DOHH2 (cell line): ENCODE data around the gene ADGRG7.
A peak's percentile ranks its signal among the peaks of the same experiment; 100 is the strongest.

ENCODE experiments used
- H3F3A ChIP-seq: fragments of 200-600 bp; sonication (generic), shearing (Covaris generic); 2 replicates; pipeline ENCODE4 v1.6.0; 2016; ENCODE audit warnings: antibody characterized with exemption, mild to moderate bottlenecking; ENCODE audit not compliant: control insufficient read depth, insufficient read depth
- H3K27ac ChIP-seq: fragments of 200-600 bp; sonication (generic); 2 replicates; pipeline ENCODE4 v1.5.1; 2014; ENCODE audit warnings: low read depth, mild to moderate bottlenecking, low read length, moderate library complexity
- H3K27me3 ChIP-seq: fragments of 200-600 bp; sonication (generic); 2 replicates; pipeline ENCODE4 v1.6.1; 2014; ENCODE audit warnings: mild to moderate bottlenecking, low read length, mixed read lengths; ENCODE audit not compliant: control insufficient read depth
- H3K36me3 ChIP-seq: fragments of 200-600 bp; sonication (generic); 2 replicates; pipeline ENCODE4 v1.6.1; 2014; ENCODE audit warnings: mild to moderate bottlenecking, low read length, moderate library complexity, mixed read lengths; ENCODE audit not compliant: control insufficient read depth
- H3K4me1 ChIP-seq: fragments of 200-600 bp; sonication (generic); 2 replicates; pipeline ENCODE4 v1.6.1; 2014; ENCODE audit warnings: mild to moderate bottlenecking, low read length, mixed read lengths; ENCODE audit not compliant: control insufficient read depth
- H3K4me2 ChIP-seq: fragments of 200-600 bp; sonication (generic); 2 replicates; pipeline ENCODE4 v1.6.0; 2014; ENCODE audit warnings: mild to moderate bottlenecking, low read length, moderate library complexity
- H3K4me3 ChIP-seq: fragments of 200-600 bp; sonication (generic); 2 replicates; pipeline ENCODE4 v1.5.1; 2014; ENCODE audit warnings: mild to moderate bottlenecking, low read length, mixed read lengths
- H3K79me2 ChIP-seq: fragments of 200-600 bp; sonication (generic); 2 replicates; pipeline ENCODE4 v1.6.1; 2014; ENCODE audit warnings: mild to moderate bottlenecking, low read length, mixed read lengths; ENCODE audit not compliant: control insufficient read depth
- H3K9me2 ChIP-seq: fragments of 200-600 bp; sonication (generic); replicated peaks from 2 replicates; pipeline ENCODE4 v1.6.1; 2014; ENCODE audit warnings: mild to moderate bottlenecking, low read length, mixed read lengths; ENCODE audit not compliant: control insufficient read depth
- H3K9me3 ChIP-seq: fragments of 200-600 bp; sonication (generic); 2 replicates; pipeline ENCODE4 v1.6.1; 2014; ENCODE audit warnings: antibody characterized with exemption, low read length, mixed read lengths; ENCODE audit not compliant: control insufficient read depth, insufficient read depth
- H4K20me1 ChIP-seq: fragments of 200-600 bp; sonication (generic); 2 replicates; pipeline ENCODE4 v1.6.0; 2014; ENCODE audit warnings: low read depth, mild to moderate bottlenecking, antibody characterized with exemption, low read length, moderate library complexity; ENCODE audit not compliant: control insufficient read depth, insufficient read depth
- CTCF ChIP-seq: fragments of 200-600 bp; sonication (generic); IDR thresholded peaks from one replicate; pipeline ENCODE4 v1.5.1; 2014; ENCODE audit warnings: antibody characterized with exemption, mild to moderate bottlenecking, low read depth, low read length; ENCODE audit not compliant: poor library complexity, severe bottlenecking
- EZH2phosphoT487 ChIP-seq: fragments of 200-600 bp; sonication (generic); IDR thresholded peaks from 2 replicates; pipeline ENCODE4 v1.6.1; 2017; ENCODE audit warnings: borderline replicate concordance, mild to moderate bottlenecking, antibody characterized with exemption, low read length, moderate library complexity, mixed read lengths

ADGRG7 gene

GRCh38 chr3:100737334-100737733 lies 127.9 kb downstream of the ADGRG7 start:
- Histone ChIP-seq H3K4me1 (no peaks in the 10 kb centered on the region), H3K9me3 (no peaks in the 10 kb centered on the region), H3K27ac (no peak overlapping the region), H3K36me3 (peaks cover 80% of the 10 kb centered on the region), H3K27me3 (no peaks in the 10 kb centered on the region), H3K4me2 (no peak overlapping the region), H4K20me1 (no peaks in the 10 kb centered on the region; the same call in none of the 2 replicates), H3K79me2 (no peaks in the 10 kb centered on the region), H3F3A (no peaks in the 10 kb centered on the region), H3K9me2 (no peaks in the 10 kb centered on the region), H3K4me3 (no peak overlapping the region)
- TF ChIP-seq CTCF (peak; percentile 48), EZH2phosphoT487 (no peak)

- no peak overlapping the region for H3K4me3 ChIP-seq
- no peaks in the 10 kb centered on the region for H3K79me2 ChIP-seq
- H3K9me3 ChIP-seq = no peaks in the 10 kb centered on the region
- no peaks in the 10 kb centered on the region for H3K27me3 ChIP-seq
- no peaks in the 10 kb centered on the region; the same call in 1 of the 2 replicates for H4K20me1 ChIP-seq
- no peak overlapping the region for H3K27ac ChIP-seq
- H3K4me2 ChIP-seq = no peak overlapping the region
- H3F3A ChIP-seq = no peaks in the 10 kb centered on the region
- peaks cover 76% of the 10 kb centered on the region for H3K36me3 ChIP-seq
- no peak for TF ChIP-seq CTCF
- no peak for TF ChIP-seq EZH2phosphoT487
- H3K9me2 ChIP-seq = no peaks in the 10 kb centered on the region
- H3K4me1 ChIP-seq = no peaks in the 10 kb centered on the region
Observed at GRCh38 chr3:100740207-100740606, 130.8 kb downstream of the ADGRG7 start.

- Histone ChIP-seq H3K27ac (no peak overlapping the region), H3K36me3 (peaks cover 79% of the 10 kb centered on the region), H3K79me2 (no peaks in the 10 kb centered on the region), H3K4me2 (no peak overlapping the region), H4K20me1 (no peaks in the 10 kb centered on the region), H3F3A (no peaks in the 10 kb centered on the region), H3K27me3 (no peaks in the 10 kb centered on the region), H3K9me2 (no peaks in the 10 kb centered on the region), H3K4me1 (no peaks in the 10 kb centered on the region), H3K9me3 (no peaks in the 10 kb centered on the region), H3K4me3 (no peak overlapping the region)
- TF ChIP-seq CTCF (no peak), EZH2phosphoT487 (no peak)
Observed at GRCh38 chr3:100743535-100743934, 134.1 kb downstream of the ADGRG7 start.

DNA sequence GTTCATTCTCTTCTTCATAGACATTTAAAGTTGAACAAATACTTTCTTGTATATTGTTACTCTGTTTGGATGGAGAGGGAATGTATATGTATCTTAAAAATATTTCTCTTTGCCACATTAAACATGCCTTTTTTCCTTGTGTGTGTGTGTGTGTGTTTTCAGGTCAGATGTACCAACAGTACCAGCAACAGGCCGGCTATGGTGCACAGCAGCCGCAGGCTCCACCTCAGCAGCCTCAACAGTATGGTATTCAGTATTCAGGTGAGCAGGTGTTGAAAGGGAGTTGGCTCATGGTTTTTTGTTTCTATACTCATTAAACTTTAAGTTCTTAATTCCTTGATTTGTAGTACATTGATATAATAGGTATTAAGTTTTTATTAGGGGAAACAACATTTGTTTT lies 135.3 kb downstream of the ADGRG7 start:
- Histone ChIP-seq H3K79me2 (no peaks in the 10 kb centered on the region), H3K9me2 (no peaks in the 10 kb centered on the region), H3K36me3 (peaks cover 79% of the 10 kb centered on the region), H3K4me3 (no peak overlapping the region), H3K4me2 (no peak overlapping the region), H3F3A (no peaks in the 10 kb centered on the region), H3K27ac (no peak overlapping the region), H3K9me3 (no peaks in the 10 kb centered on the region), H4K20me1 (no peaks in the 10 kb centered on the region), H3K4me1 (no peaks in the 10 kb centered on the region), H3K27me3 (no peaks in the 10 kb centered on the region)
- TF ChIP-seq EZH2phosphoT487 (no peak), CTCF (no peak)
